ENCODE results near the gene ARHGAP36.

ARHGAP36 gene

DNA sequence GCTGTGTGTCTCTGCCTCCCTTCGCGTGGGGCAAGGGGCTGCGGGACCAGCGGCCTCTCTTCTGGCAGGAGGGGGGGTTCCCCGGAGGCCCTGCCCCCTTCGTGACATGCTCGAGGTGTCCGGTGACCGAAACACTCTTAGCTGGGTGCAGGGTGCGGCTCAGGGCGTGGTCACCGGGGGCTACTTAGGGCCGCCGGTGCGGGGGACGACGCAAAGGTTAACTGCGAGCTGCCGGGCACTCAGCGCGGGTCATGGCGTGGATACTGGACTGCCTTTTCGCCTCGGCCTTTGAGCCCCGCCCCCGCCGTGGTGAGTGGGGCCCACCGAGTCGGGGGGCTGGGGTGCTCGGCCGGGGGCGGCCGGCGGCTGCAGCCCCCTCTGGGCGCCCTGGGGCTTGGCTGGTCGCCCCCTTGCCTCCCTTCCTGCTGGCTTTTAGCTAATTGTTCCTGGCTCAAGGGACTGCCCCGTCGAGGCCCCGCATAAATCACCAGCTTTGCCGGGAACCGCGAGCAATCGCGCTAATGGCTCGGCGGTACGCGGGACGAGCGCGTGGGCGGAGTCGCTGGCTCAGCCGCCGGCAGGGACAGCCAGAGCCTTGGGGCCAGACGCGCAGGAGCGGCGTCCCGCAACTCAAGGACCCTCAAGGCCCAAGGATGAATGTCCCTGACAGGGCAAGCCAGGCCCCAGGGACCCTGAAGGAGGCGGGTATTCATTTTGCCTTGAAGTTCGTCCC lies at the start of gene ARHGAP36:
ARHGAP36 (plus strand) TSS at position 211 of the 733 bp plus-strand sequence. CDS start 23,320 bp downstream, outside the sequence.
- DNase-seq (ENCODE audit: low read depth), result no peak

DNA sequence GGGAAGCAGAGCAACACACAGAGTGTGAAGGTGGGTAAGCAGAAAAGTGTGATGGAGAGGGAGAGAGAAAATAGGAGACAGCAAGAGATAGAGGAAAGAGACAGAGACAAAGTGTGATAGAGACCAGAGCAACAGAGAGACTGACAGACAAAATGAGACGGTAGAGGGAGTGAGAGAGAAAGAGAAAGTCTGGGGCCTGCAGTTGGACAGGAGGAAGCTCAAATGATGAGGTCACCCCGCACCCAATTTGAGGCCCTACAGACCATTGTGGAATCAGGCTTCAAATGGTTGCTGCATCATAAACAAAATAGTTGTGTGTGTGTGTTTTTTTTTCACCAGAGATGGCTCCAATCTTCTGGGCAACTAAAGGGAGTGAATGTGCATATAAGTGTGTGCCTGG lies 48.0 kb upstream of the ARHGAP36 start:
- no peak for DNase-seq (ENCODE audit: low read depth)

DNA sequence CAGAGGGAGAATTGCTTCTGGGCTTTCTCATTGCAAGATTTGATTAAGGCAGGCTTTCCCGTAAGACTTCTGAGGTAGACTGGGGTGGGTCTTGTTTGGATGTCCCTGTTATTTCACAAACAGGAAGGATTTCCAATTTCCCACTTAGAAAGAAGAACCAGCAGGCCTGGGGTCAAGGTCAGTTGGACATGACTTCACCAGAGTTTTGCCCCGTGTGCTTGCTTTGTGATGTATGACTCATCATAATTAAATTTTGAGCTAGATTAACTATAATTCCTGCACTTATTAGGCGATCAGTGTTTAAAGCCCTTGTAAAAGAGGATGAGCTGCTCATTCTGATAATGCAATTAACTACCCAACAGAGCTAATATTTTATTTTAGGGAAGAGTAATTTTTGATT lies 32.8 kb upstream of the ARHGAP36 start:
- DNase-seq (ENCODE audit: low read depth), result no peak

DNA sequence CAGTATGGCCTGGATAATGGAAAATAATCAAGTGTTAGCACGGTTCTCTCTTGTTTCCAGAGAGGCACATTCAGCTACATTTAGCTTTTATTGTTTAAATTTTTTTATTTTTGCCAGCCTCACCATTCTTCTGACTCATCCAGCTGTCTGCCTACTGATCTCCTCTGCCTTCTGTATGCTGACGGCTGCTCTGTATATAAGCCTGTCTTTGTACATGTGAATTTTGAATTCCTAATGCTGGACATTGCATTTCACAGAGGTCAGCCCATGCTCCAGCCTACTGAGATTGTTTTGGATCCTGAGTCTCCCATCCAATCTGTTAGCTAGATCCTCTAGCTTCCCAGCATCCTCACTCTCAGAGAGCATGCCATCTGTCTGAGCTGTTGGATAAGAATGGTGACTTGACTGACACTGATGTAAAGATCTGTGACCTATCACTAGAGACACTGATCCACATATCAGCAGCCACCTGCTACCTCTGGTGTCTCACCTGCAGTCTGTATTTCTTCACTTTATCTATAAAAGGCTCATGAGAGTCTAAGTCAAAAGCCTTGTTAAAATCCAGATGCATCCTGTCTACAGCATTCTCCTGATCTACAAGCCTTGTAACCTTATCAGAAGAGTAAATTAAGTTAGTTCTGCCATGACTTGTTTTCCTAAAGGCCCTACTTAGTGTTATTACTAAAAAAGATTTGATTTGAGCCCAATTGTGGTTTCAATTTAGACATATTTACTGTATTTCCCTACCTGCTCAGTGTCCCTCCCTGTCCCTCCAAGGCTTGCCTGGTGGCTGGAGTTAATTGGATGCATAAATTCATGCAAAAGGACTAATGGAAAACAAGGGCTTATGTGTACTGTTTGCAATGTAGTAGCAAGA lies 25.6 kb upstream of the ARHGAP36 start:
- no peak for DNase-seq (ENCODE audit: low read depth)

GRCh38 chrX:131034063-131034462 lies 24.1 kb upstream of the ARHGAP36 start:
- no peak for DNase-seq (ENCODE audit: low read depth)

DNA sequence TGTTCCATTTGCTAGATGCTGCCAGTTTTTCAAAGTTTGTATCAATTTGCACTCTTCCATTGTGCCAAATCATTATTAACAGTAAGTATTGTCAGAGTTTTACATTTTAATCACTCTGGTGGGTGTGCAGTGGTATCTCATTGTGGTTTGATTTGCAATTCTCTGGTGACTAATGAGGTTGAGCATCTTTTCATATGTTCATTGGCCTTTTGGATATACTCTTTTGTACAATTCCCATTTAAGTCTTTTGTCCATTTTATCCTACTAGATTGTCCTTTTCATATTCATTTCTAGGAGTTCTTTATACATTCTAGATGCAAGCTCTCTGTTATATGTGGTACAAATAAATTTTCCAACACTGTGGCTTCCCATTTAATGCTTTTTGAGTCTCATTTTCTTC lies 17.4 kb upstream of the ARHGAP36 start:
- no peak for DNase-seq (ENCODE audit: low read depth)

- DNase-seq (ENCODE audit: low read depth), result no peak
Observed at GRCh38 chrX:131041667-131042066, 16.5 kb upstream of the ARHGAP36 start.

DNA sequence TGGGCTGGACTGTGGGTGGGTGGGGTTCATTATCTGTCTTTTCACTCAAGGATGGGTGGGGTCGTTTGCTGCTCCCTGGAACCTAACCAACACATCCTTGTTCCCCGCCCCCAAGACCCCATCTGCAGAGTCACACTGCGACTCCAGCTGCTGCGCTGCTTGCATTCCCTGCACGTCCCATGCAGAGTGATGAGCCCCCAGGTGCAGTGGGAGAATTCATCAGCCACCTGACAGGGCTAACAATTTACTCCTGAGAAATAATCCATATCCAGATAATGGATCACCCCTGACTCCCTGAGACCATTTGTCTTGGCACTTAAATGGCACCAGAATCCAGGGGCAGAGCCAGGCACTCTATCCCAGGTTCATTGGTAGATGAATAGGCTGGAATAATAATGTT lies 12.4 kb upstream of the ARHGAP36 start:
- DNase-seq (ENCODE audit: low read depth), result no peak

DNA sequence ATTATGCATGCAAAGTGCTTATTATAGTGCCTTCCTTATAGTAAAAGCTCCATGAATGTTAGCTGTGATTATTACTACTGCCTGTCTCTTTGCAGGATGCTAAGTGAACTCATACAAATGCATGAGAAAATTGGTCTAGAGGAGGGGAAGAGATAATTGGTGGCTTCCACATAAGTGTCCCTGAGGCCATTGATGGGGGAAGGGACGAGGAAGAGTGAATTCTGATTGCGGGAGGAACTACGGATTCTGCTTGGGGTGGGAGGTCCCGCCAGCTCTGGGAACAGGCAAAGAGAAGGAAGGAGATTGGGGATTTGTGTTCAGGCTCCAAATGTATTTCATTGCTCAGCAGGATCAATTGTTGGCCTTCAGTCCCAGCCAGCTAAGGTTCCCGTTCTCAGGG lies 11.6 kb upstream of the ARHGAP36 start:
- no peak for DNase-seq (ENCODE audit: low read depth)

DNA sequence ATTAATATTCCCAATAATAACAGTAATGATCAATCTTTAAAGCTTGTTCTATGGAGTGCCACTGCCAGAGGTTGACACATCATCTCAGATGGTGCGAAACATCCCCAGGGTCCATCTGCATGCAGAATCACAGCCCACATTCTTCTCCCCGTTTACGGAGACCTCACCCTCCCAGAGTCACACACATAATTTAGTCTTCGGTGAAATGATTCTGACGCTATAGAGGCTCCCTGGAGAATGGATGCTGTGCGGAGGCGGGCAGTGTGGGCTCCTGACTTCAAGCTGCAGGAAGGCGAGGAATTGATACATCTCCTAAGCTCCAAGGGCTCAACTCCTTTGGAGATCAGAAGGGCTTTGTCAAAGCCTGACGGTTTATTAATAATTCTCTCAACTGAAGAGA lies 11.0 kb upstream of the ARHGAP36 start:
- DNase-seq (ENCODE audit: low read depth), result no peak

GRCh38 chrX:131053076-131053475 lies 5.1 kb upstream of the ARHGAP36 start:
- no peak for DNase-seq (ENCODE audit: low read depth)

- no peak for DNase-seq (ENCODE audit: low read depth)
Observed at GRCh38 chrX:131054906-131055305, 3.2 kb upstream of the ARHGAP36 start.

DNA sequence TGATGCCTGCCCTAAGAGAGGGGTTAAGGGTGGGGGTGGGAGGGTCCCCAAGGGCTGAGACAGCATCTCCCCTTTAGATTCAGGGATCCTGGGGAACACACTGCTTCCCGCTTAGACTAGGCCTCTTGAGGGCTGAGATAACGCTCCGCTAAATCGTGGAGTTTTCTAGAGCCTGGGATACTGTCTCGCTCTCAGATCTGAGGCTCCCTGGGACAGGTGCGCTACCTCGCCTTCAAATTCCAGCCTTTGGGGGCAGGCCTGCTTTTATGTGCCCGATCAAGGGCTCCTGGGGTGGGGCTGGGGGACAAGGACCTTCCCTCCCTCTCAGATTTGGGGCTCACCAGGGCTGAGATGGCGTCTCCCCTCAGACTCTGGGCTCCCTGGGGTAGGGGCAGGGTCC lies 440 bp upstream of the ARHGAP36 start:
- no peak for DNase-seq (ENCODE audit: low read depth)

GRCh38 chrX:131059246-131059645 lies 1.1 kb downstream of the ARHGAP36 start:
- DNase-seq (ENCODE audit: low read depth), result no peak

DNA sequence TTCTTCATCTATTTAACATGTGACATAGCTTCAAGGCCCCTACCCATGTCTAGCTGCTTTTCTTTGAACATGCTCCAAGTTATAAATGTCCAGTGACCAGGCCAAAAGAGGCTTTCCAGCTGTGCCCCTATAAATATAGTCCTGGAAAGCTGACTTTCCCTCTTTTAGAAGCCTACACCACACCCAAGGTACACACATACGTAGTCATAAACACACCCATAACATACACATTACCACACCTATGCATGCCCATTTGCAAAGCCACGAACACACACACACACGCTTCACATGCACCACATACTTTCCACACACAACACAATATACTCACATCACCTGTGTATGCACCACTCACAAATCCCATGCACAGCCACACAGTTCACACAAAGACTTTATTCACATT lies 2.0 kb downstream of the ARHGAP36 start:
- no peak for DNase-seq (ENCODE audit: low read depth)

DNA sequence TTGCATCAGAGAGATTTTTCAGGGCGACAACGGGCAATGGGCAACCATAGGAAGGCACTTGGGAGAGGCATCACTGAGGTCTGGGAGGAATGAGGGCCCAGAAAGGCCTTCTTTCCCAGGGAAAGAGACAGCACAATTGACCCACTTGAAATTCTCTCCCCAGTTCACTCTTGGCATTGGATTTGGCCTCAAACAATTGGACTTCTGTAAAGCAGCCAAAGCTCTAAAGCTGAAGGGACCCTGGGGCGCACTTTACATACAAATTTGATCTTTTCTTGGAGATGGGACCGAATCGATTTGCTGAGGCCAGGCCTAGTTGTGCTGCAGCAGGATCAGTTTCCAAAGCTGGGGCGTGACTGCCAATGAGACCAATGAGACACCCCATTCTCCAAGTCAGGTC lies 3.2 kb downstream of the ARHGAP36 start:
- DNase-seq (ENCODE audit: low read depth), result no peak

- DNase-seq (ENCODE audit: low read depth), result no peak
Observed at GRCh38 chrX:131063613-131064012, 5.5 kb downstream of the ARHGAP36 start.

DNA sequence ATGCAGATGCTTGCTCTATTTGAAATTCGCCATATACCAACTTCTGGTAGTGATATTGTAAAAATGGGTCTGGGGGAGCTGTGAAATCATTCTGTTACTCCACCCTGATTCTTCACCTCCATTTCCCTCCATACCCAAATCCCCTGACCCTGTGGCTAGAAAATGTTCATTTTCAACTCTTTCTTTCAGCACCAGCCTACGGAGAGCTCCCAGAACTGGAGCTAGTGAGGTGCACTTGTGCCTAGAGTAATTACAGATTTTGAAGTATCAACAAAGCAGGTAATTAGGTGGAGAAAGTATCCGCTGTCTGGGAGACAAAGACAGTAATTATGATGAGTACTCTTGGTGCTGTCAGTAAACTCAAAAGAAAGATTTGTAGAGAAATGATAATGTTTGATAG lies 8.1 kb downstream of the ARHGAP36 start:
- no peak for DNase-seq (ENCODE audit: low read depth)

DNA sequence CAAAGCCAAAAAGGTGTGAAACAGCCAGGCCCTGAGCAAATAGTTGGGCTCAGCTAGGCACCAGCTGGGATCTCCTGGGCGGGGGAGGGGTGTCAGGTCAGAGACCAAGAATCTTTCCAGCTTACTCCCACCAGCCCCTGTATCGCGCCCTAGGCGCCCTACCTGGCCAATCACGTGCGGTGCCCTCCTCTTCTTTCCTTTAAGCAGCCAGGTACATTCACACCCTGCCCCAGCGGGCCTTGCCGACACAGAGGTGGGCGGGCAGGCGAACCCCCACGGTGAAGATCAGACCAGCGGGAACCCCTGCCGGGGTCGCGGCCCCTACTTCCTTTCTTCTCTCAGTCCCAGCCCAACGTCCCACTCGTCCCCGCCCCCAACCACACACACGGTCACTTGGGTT lies 9.1 kb downstream of the ARHGAP36 start:
- no peak for DNase-seq (ENCODE audit: low read depth)

DNA sequence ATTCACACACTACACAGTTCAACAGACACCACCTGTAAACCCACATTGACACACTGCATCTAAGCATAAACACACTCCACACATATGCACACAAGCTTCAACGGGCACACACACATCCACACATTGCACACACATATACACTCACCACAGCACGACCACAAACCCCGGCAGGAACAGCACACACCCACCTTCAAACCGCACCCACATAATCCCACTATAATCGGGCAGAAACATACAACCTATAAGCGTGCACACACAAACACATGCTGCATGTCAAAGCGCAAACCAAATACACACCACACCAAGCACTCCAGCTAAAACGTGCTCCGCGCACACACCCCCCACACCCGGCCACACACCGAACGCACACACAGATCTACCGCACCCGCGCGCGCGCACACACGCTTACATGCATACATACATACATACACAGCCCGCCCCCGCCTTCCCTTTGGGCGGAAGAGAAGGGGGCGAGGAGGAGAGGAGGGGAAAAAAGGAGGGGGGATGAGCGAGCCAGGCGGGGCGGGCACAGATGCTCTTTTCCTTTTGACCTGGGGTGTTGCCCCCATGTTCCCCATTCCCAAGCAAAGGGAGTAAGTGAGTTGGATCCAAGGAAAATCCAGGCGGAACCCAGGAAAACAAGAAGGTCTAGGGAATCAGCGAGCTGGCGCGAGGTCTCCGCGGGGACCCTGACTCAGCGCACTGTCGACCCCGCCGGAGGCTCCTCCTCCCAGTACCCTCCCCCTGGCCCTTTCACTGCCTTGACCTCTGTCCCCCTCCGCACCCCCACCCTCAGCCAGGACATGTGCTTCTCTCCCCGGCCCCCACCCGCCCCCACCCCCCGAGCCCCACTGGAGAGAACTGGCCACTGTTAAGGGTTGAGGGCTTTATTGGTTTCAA lies 9.9 kb downstream of the ARHGAP36 start:
- no peak for DNase-seq (ENCODE audit: low read depth)

GRCh38 chrX:131068945-131069719 lies 11.0 kb downstream of the ARHGAP36 start:
- DNase-seq (ENCODE audit: low read depth), result peak; percentile 1

Measured in stromal cell of bone marrow (primary cell).